ENCODE results near the gene ANK2. TPM values are rescaled to one million over a fixed set of nuclear protein-coding genes. Genes with fewer than 3 reads are reported as not detected.

ANK2 gene
- polyA plus RNA-seq, 1 donor (not counting 4 experiments of a cell fraction or from before 2014, with no cell fraction given): 0.22 TPM

DNA sequence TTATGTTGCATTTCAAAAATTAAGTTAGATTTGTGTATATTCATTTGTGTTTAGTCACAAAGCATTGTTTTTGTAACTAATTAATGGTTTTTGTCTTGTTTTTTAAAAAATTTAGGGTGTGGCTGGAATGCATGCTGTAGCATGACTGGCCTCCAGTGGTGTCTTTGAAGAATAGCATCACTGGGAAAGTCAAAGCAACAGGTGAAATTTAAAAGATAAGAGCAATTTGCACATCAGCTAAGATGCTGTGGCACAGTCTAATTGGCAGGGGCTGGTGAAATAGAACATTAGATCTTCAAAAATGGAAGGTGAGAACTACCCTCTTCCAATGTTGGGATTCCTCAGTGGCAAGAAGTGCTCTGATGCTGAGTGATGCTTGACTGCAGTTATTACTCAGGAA lies 45.3 kb downstream of the ANK2 start:
- H3K27me3 ChIP-seq (ENCODE audit: control insufficient read depth, extremely low read depth, insufficient read depth, low read length): no peaks in the 10 kb centered on the region
- no peaks in the 10 kb centered on the region for H3K4me1 ChIP-seq (ENCODE audit: control insufficient read depth, extremely low read depth, insufficient read depth, low read length)
- no peak overlapping the region for H3K9ac ChIP-seq (ENCODE audit: control insufficient read depth, extremely low read depth, insufficient read depth, low read length)
- FAIRE-seq (no peak), DNase-seq (ENCODE audit: low read depth, low spot score) (no peak)
- dilution Hi-C loops (cut with MboI; ENCODE audit: extremely low pct_ligation_motif_present, low sequenced_read_pairs): no loop called here
- H3K27ac ChIP-seq (ENCODE audit: control insufficient read depth, insufficient read depth, low read length): no peak overlapping the region
- no peaks in the 10 kb centered on the region for H3K79me2 ChIP-seq (ENCODE audit: control insufficient read depth, insufficient read depth, low read length)
- H2AFZ ChIP-seq (ENCODE audit: control insufficient read depth, low read length): no peak overlapping the region
- TF ChIP-seq, protein P1, sequence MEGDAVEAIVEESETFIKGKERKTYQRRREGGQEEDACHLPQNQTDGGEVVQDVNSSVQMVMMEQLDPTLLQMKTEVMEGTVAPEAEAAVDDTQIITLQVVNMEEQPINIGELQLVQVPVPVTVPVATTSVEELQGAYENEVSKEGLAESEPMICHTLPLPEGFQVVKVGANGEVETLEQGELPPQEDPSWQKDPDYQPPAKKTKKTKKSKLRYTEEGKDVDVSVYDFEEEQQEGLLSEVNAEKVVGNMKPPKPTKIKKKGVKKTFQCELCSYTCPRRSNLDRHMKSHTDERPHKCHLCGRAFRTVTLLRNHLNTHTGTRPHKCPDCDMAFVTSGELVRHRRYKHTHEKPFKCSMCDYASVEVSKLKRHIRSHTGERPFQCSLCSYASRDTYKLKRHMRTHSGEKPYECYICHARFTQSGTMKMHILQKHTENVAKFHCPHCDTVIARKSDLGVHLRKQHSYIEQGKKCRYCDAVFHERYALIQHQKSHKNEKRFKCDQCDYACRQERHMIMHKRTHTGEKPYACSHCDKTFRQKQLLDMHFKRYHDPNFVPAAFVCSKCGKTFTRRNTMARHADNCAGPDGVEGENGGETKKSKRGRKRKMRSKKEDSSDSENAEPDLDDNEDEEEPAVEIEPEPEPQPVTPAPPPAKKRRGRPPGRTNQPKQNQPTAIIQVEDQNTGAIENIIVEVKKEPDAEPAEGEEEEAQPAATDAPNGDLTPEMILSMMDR (optimal IDR thresholded peaks at IDR 0.05 in 1 of 3, IDR thresholded peaks at IDR 0.05 in 1 of 3, conservative IDR thresholded peaks at IDR 0.05 in 1 of 3; ENCODE audit: extremely low read depth in 1 of 3, insufficient read depth in 2 of 3, low read length in 3 of 3): peak; percentile 29 to 56 (median 51)
- no peak for TF ChIP-seq EZH2 (IDR thresholded peaks at IDR 0.05; ENCODE audit: low read length)
- no peak overlapping the region for H3K4me3 ChIP-seq (ENCODE audit: control insufficient read depth in 2 of 3, extremely low read depth in 1 of 3, insufficient read depth in 2 of 3, low read depth in 1 of 3, low read length in 3 of 3)
- H3K36me3 ChIP-seq (ENCODE audit: control insufficient read depth in 2 of 2, extremely low read depth in 1 of 2, insufficient read depth in 2 of 2, low read length in 2 of 2): no peaks in the 10 kb centered on the region
- no peaks in the 10 kb centered on the region for H3K9me3 ChIP-seq (ENCODE audit: control insufficient read depth, low read depth, low read length)
- H3K4me2 ChIP-seq (ENCODE audit: control insufficient read depth, extremely low read depth, insufficient read depth, low read depth, low read length): no peak overlapping the region
- no peaks in the 10 kb centered on the region for H4K20me1 ChIP-seq (ENCODE audit: control insufficient read depth, extremely low read depth, insufficient read depth, low read length)
- no peaks in the 10 kb centered on the region for H3K9me1 ChIP-seq (ENCODE audit: control insufficient read depth, extremely low read depth, insufficient read depth, low read length)

DNA sequence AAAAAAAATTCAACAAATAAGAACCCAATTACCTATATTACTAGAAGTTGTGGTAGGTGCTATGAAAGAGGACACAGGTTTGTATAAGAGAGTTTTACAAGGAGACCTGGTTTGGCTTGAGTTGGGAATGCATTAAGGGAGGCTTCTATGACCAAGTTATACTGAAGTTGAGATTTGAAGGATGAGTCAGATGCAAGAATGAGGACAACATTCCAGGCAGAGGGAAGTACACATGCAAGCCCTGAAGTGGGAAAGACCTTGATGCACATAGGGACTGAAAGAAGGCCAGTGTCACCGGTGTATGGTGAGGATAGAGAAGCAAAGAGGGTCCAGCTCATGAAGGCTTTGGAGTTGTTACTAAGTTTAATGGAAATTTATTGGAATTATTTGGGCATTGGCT lies 52.2 kb downstream of the ANK2 start:
- DNase-seq (ENCODE audit: low read depth, low spot score) (no peak), FAIRE-seq (no peak)
- Histone ChIP-seq H3K27ac (ENCODE audit: control insufficient read depth, insufficient read depth, low read length) (no peak overlapping the region), H3K79me2 (ENCODE audit: control insufficient read depth, insufficient read depth, low read length) (no peaks in the 10 kb centered on the region), H3K27me3 (ENCODE audit: control insufficient read depth, extremely low read depth, insufficient read depth, low read length) (no peaks in the 10 kb centered on the region), H3K9me1 (ENCODE audit: control insufficient read depth, extremely low read depth, insufficient read depth, low read length) (no peaks in the 10 kb centered on the region), H3K9ac (ENCODE audit: control insufficient read depth, extremely low read depth, insufficient read depth, low read length) (no peak overlapping the region), H4K20me1 (ENCODE audit: control insufficient read depth, extremely low read depth, insufficient read depth, low read length) (no peaks in the 10 kb centered on the region), H3K4me2 (ENCODE audit: control insufficient read depth, extremely low read depth, insufficient read depth, low read depth, low read length) (no peak overlapping the region), H3K4me1 (ENCODE audit: control insufficient read depth, extremely low read depth, insufficient read depth, low read length) (no peaks in the 10 kb centered on the region), H3K36me3 (ENCODE audit: control insufficient read depth in 2 of 2, extremely low read depth in 1 of 2, insufficient read depth in 2 of 2, low read length in 2 of 2) (no peaks in the 10 kb centered on the region), H3K4me3 (ENCODE audit: control insufficient read depth in 2 of 3, extremely low read depth in 1 of 3, insufficient read depth in 2 of 3, low read depth in 1 of 3, low read length in 3 of 3) (no peak overlapping the region), H3K9me3 (ENCODE audit: control insufficient read depth, low read depth, low read length) (no peaks in the 10 kb centered on the region), H2AFZ (ENCODE audit: control insufficient read depth, low read length) (no peak overlapping the region)
- TF ChIP-seq, protein P1 (optimal IDR thresholded peaks at IDR 0.05 in 1 of 3, IDR thresholded peaks at IDR 0.05 in 1 of 3, conservative IDR thresholded peaks at IDR 0.05 in 1 of 3; ENCODE audit: extremely low read depth in 1 of 3, insufficient read depth in 2 of 3, low read length in 3 of 3): no peak
- TF ChIP-seq EZH2 (IDR thresholded peaks at IDR 0.05; ENCODE audit: low read length): no peak
- dilution Hi-C loops (cut with MboI; ENCODE audit: extremely low pct_ligation_motif_present, low sequenced_read_pairs): no loop called here
